Nephron progenitor cell (in vitro differentiated cells): ENCODE data around the gene ZFAND6.
A peak's percentile ranks its signal among the peaks of the same experiment; 100 is the strongest.

Experiments
- DNase-seq: peaks from one replicate; pipeline ENCODE4 v3.0.0; 2021
- H3K27ac Mint-ChIP-seq: 2 replicates; pipeline ENCODE4 v1.8.0; 2021; ENCODE audit warnings: mild to moderate bottlenecking, moderate library complexity, mixed read lengths
- H3K27me3 Mint-ChIP-seq: 2 replicates; pipeline ENCODE4 v1.8.0; 2021; ENCODE audit warnings: mild to moderate bottlenecking, low read depth, mixed read lengths; ENCODE audit not compliant: poor library complexity
- H3K36me3 Mint-ChIP-seq: 2 replicates; pipeline ENCODE4 v1.8.0; 2021; ENCODE audit warnings: low read depth, mixed read lengths
- H3K4me1 Mint-ChIP-seq: 2 replicates; pipeline ENCODE4 v1.8.0; 2021; ENCODE audit warnings: mixed read lengths
- H3K4me3 Mint-ChIP-seq: 2 replicates; pipeline ENCODE4 v1.8.0; 2021; ENCODE audit warnings: mild to moderate bottlenecking, moderate library complexity, mixed read lengths
- H3K9me3 Mint-ChIP-seq: 2 replicates; pipeline ENCODE4 v1.8.0; 2021; ENCODE audit warnings: mild to moderate bottlenecking, moderate library complexity, mixed read lengths
- TF ChIP-seq, protein P1 (sequence below): fragments of 200-600 bp; sonication (generic); IDR thresholded peaks from 2 replicates; pipeline ENCODE4 v1.5.0; 2021; ENCODE audit warnings: antibody characterized with exemption

The ZFAND6 gene

GRCh38 chr15:80026754-80027153 is 32.7 kb upstream of the ZFAND6 start:
- H3K9me3 Mint-ChIP-seq, result no peaks in the 10 kb centered on the region
- no peak overlapping the region for H3K27ac Mint-ChIP-seq
- no peak for DNase-seq
- TF ChIP-seq, protein P1, sequence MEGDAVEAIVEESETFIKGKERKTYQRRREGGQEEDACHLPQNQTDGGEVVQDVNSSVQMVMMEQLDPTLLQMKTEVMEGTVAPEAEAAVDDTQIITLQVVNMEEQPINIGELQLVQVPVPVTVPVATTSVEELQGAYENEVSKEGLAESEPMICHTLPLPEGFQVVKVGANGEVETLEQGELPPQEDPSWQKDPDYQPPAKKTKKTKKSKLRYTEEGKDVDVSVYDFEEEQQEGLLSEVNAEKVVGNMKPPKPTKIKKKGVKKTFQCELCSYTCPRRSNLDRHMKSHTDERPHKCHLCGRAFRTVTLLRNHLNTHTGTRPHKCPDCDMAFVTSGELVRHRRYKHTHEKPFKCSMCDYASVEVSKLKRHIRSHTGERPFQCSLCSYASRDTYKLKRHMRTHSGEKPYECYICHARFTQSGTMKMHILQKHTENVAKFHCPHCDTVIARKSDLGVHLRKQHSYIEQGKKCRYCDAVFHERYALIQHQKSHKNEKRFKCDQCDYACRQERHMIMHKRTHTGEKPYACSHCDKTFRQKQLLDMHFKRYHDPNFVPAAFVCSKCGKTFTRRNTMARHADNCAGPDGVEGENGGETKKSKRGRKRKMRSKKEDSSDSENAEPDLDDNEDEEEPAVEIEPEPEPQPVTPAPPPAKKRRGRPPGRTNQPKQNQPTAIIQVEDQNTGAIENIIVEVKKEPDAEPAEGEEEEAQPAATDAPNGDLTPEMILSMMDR, result no peak
- peaks cover 16% of the 10 kb centered on the region for H3K27me3 Mint-ChIP-seq
- H3K4me3 Mint-ChIP-seq, result no peak overlapping the region
- peaks cover 2% of the 10 kb centered on the region for H3K4me1 Mint-ChIP-seq
- H3K36me3 Mint-ChIP-seq, result no peaks in the 10 kb centered on the region

DNA sequence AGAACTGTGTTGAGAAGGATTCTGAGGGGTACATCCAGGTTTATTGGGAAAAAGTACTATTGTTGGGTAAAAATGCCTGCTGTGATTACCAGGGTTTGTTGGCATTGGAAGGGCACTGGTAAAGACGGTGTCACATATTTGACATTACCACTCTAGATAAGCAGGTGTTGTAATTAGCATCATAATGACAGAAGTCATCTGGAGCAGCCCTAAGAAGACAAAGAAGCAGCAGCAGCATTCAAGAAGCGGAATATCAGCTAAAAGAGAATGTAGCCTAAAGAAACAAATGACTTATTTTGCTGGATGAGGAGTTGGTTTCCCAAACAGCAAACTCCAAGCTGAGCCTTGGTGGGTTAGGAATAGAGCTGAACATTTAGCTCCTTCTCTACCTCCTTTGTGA is 30.5 kb upstream of the ZFAND6 start:
- Mint-ChIP-seq H3K27me3 (peaks cover 14% of the 10 kb centered on the region), H3K4me1 (peaks cover 14% of the 10 kb centered on the region), H3K36me3 (no peaks in the 10 kb centered on the region), H3K9me3 (no peaks in the 10 kb centered on the region), H3K27ac (no peak overlapping the region), H3K4me3 (no peak overlapping the region)
- DNase-seq, result no peak
- TF ChIP-seq, protein P1, result no peak

DNA sequence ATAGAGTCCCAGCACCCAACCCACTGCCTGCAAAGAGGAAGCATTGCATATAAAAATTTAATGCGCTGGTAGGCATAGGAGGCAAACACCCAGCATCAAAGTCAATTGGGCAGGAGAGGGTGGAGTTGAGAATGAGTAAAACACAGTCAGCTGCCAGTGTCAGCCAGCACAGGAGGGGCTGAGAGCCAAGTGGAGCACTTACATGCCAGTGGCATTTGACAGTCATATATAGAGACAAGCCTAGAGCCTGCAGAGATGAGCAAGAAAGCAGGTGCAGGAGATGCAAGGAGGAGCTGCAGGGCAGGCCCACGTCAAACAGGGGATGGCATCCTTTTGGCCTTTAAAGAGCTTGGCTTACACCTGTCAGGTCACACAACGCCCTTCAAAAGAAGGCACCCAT is 27.6 kb upstream of the ZFAND6 start:
- DNase-seq, result no peak
- TF ChIP-seq, protein P1, result no peak
- no peak overlapping the region for H3K27ac Mint-ChIP-seq
- H3K27me3 Mint-ChIP-seq, result peaks cover 19% of the 10 kb centered on the region
- peaks cover 34% of the 10 kb centered on the region for H3K4me1 Mint-ChIP-seq
- H3K36me3 Mint-ChIP-seq, result no peaks in the 10 kb centered on the region
- no peaks in the 10 kb centered on the region for H3K9me3 Mint-ChIP-seq
- no peak overlapping the region for H3K4me3 Mint-ChIP-seq

DNA sequence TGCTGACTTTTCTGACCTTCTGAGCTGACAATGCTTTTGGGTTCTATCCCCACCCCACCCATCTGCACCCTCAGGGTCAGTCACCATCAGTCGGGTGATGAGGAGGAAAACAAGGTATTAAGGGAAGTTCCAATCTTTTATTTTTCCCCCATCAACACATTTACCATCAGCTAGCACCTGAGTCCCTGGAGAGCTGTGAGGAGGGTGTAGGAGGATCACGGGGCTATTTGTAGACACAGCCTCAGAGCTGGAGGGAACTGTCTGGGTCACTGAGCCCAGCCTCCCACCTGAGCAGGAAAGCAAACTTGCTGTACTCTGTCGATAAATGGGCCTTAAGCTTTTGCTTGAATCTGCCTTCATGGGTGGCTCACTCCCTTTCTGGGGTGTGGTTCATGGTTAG is 24.8 kb upstream of the ZFAND6 start:
- Mint-ChIP-seq H3K9me3 (peaks cover 5% of the 10 kb centered on the region), H3K27ac (peak overlapping the region; percentile 73), H3K4me1 (peaks cover 34% of the 10 kb centered on the region), H3K36me3 (no peaks in the 10 kb centered on the region), H3K27me3 (peaks cover 25% of the 10 kb centered on the region), H3K4me3 (no peak overlapping the region)
- no peak for DNase-seq
- TF ChIP-seq, protein P1, result no peak

DNA sequence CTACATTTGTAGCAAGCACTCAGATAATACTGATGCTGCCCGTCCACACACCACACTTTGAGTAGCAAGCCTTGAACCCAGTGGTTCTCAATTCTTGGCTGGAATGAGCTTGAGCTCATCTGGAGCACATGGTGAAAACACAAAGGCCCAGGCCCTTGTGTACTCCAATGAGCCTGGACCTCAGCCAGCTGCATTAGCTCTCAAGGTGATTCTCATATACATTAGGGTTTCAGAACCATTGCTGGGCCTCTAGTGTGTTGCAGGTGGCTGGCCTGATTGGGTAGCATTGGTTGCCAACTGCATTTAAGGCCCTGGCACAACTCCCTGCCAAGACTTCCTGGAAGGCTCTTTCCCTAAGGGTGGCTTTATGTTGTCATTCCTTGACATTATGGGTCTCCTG is 23.4 kb upstream of the ZFAND6 start:
- no peak for DNase-seq
- H3K27ac Mint-ChIP-seq, result no peak overlapping the region
- TF ChIP-seq, protein P1, result no peak
- no peak overlapping the region for H3K4me3 Mint-ChIP-seq
- H3K27me3 Mint-ChIP-seq, result peaks cover 18% of the 10 kb centered on the region
- H3K36me3 Mint-ChIP-seq, result no peaks in the 10 kb centered on the region
- H3K9me3 Mint-ChIP-seq, result peaks cover 5% of the 10 kb centered on the region
- H3K4me1 Mint-ChIP-seq, result peaks cover 34% of the 10 kb centered on the region

GRCh38 chr15:80041494-80042253 is 17.8 kb upstream of the ZFAND6 start:
- Mint-ChIP-seq H3K4me1 (no peaks in the 10 kb centered on the region), H3K9me3 (peaks cover 5% of the 10 kb centered on the region), H3K27me3 (peaks cover 18% of the 10 kb centered on the region), H3K36me3 (no peaks in the 10 kb centered on the region), H3K4me3 (no peak overlapping the region), H3K27ac (no peak overlapping the region)
- TF ChIP-seq, protein P1, result no peak
- DNase-seq, result no peak
